Colonic mucosa (tissue), 4 donors: Measurements from ENCODE around the gene TRMT44. TPM values are rescaled to one million over a fixed set of nuclear protein-coding genes. Genes with fewer than 3 reads are reported as not detected.

ENCODE experiments used
- DNase-seq: peaks from one replicate; pipeline ENCODE4 v3.0.0-alpha.2; 2020
- H3K27ac ChIP-seq: fragments of 200-600 bp; one replicate; pipeline ENCODE4 v1.8.0; 2021
- H3K27me3 ChIP-seq: fragments of 200-600 bp; one replicate; pipeline ENCODE4 v1.8.0; 2021
- H3K36me3 ChIP-seq: fragments of 200-600 bp; one replicate; pipeline ENCODE4 v1.8.0; 2021
- H3K4me1 ChIP-seq: fragments of 200-600 bp; one replicate; pipeline ENCODE4 v1.8.0; 2021; ENCODE audit warnings: mild to moderate bottlenecking
- H3K4me3 ChIP-seq: fragments of 200-600 bp; one replicate; pipeline ENCODE4 v1.8.0; 2021
- H3K9ac ChIP-seq, 2 donors: one replicate each; pipeline ENCODE4 v1.7.0; 2013; ENCODE audit warnings: control low read depth in 2 of 2, low read depth in 2 of 2, low read length in 2 of 2
- H3K9me3 ChIP-seq: fragments of 200-600 bp; one replicate; pipeline ENCODE4 v1.8.0; 2021
- CTCF ChIP-seq: fragments of 200-600 bp; IDR thresholded peaks from one replicate; pipeline ENCODE4 v1.8.0; 2022; ENCODE audit warnings: antibody characterized with exemption, mild to moderate bottlenecking
- intact Hi-C: fragments of 100-400 bp; cut with DNase I; formaldehyde crosslinking; loops from one replicate; pipeline ENCODE4 v1.14.1; 2022
- total RNA-seq, 2 donors: library from RNA; stranded (reverse); fragmentation: NEBNext Ultra II Directional in 1 of 2; extraction: Animal tissue kit (Norgen Biotek cat#: 25700) in 1 of 2; gene quantifications; one replicate each; pipeline ENCODE4 v1.2.1, GENCODE V29; 2021
- donor health status: healthy.
- donor health status: DM: no; HTN: no; CAD: no.
- donor health status: DM: no; HTN: no; CAD: no.

The TRMT44 gene
- total RNA-seq, 2 donors from 2014 or later: 10.3 to 15.6 TPM

DNA sequence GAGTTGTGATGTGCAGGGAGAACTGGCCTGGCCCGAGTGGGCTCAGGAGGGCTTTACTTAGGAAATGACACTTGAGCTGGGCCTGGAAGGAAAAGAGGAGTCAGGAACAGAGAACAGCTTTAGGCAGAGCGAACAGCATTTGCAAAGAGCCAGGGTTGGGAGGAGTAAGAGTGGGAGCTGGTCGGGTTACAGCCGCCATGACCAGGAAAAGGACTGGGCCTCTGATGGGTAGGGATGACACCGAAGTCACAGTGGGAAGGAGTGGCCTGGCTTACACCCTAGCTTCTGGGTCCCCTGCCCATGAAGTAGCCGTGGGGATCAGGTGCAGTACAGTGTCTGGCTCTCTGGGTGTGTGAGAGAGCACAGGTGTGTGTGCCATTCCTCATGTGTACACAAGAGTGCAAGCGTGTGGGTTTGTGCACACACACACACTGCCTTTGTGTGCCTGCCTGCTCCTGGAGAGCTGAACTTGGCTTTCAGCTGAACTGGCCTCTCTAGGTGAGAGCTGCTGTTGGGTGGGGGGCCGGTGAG is 31.6 kb downstream of the TRMT44 start:
- DNase-seq: no peak
- intact Hi-C loops: no loop called here
- Histone ChIP-seq H3K4me3 (no peak overlapping the region), H3K36me3 (no peaks in the 10 kb centered on the region), H3K27ac (peak overlapping the region; percentile 6), H3K27me3 (no peaks in the 10 kb centered on the region), H3K9ac (no peak overlapping the region), H3K9me3 (no peaks in the 10 kb centered on the region), H3K4me1 (no peaks in the 10 kb centered on the region)
- TF ChIP-seq CTCF: no peak

DNA sequence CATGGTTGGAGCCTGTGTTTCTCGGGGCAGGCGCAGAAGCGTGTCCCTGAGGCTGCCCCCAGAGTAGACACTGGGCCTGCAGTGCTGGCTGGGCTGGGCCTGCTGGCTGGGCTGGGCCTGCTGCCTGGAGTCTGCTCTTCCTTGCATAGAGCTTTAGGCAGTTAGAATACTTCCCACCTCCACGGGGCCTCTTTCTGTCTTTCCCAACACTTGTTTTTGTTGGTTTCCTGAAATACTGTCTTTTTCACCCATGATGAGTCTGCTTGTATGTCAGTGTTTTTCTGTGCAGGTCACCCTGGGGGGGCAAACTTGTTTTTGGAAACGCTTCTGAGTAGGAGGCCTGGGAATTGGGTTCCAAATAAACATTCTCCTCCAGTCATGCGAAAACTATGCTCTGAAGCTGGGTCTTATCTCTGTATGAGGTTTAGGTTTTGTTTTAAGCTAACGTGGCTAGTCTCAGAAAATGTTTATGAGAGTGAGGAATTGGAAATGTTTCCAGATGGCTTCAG is 32.2 kb downstream of the TRMT44 start:
- Histone ChIP-seq H3K4me1 (no peaks in the 10 kb centered on the region), H3K9ac (no peak overlapping the region), H3K36me3 (no peaks in the 10 kb centered on the region), H3K27me3 (no peaks in the 10 kb centered on the region), H3K4me3 (no peak overlapping the region), H3K9me3 (no peaks in the 10 kb centered on the region), H3K27ac (peak overlapping the region; percentile 6)
- TF ChIP-seq CTCF: no peak
- no peak for DNase-seq
- intact Hi-C loops: no loop called here

DNA sequence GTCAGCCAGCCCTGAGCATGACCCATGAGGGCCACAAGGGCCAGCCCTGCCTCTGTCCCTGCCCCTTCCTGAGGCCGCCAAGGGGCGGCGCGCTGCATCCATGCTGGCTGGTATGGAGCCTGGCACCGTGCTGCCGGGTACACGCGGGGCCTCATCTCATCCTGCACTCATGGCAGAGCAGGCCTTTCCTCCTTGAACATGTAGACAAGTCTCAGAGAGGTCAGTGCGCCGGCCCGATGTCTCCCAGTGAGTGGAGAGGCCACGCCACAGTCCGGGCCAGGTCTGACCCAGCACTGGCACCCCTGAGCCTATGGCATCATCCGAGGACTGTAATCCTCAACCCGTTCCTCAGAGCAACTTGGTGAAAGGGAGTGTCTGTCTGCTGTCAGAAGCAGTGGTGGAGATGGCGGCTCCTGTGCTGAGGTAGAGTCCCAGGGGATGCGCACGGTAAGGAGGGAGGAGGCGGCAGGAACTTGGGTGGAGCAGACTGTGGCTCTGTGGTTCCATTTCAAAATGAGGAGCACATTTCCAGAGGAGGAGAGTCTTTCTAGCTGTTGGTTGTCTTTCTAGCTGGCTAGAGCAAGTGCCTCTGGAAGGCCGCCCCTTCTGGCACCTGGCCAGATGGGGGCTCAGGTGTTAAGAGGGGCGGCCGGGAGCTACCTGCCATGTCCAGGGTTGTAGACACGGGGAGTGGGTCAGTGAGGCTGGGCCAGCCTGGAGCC is 32.8 kb downstream of the TRMT44 start:
- Histone ChIP-seq H3K27me3 (no peaks in the 10 kb centered on the region), H3K4me1 (no peaks in the 10 kb centered on the region), H3K9ac (no peak overlapping the region), H3K27ac (peak overlapping the region; percentile 6), H3K36me3 (no peaks in the 10 kb centered on the region), H3K4me3 (no peak overlapping the region), H3K9me3 (no peaks in the 10 kb centered on the region)
- no peak for DNase-seq
- TF ChIP-seq CTCF: no peak
- intact Hi-C loops: no loop called here

- Histone ChIP-seq H3K4me1 (no peaks in the 10 kb centered on the region), H3K36me3 (no peaks in the 10 kb centered on the region), H3K9ac (no peak overlapping the region), H3K27me3 (no peaks in the 10 kb centered on the region), H3K4me3 (no peak overlapping the region), H3K27ac (no peak overlapping the region), H3K9me3 (no peaks in the 10 kb centered on the region)
- no peak for TF ChIP-seq CTCF
- intact Hi-C loops: no loop called here
- DNase-seq: no peak
These were observed 33.5 kb downstream of the TRMT44 start for GRCh38 chr4:8473920-8474590.

DNA sequence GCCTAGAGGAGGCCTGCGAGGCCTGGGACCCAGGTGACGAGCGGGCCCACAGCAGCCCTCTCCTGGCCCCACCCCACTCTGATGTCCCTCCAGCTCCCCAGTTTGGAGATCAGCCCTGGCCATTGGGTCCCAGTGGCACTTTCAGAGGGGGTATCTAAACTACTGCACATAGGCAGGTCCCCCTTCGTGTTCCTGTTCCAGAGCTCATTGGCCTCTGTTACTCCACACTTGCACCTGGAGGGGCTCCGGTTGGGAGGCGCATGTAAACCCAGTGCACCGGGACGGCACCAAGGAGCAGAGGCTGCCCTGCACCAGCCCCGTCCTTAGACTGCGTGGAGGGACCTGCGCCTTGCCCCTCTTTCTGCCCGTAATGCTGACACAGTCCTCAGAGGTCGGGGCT is 34.3 kb downstream of the TRMT44 start:
- H3K4me3 ChIP-seq: no peak overlapping the region
- H3K9me3 ChIP-seq: no peaks in the 10 kb centered on the region
- H3K36me3 ChIP-seq: no peaks in the 10 kb centered on the region
- H3K27me3 ChIP-seq: no peaks in the 10 kb centered on the region
- DNase-seq: no peak
- no peak overlapping the region for H3K27ac ChIP-seq
- no peaks in the 10 kb centered on the region for H3K4me1 ChIP-seq
- TF ChIP-seq CTCF: no peak
- no peak overlapping the region for H3K9ac ChIP-seq
- intact Hi-C loops: no loop called here
